HG02870 (cell line): ENCODE data around the gene PCBP4.

Source experiments
- ATAC-seq: cut with Tn5 transposase; IDR thresholded peaks from one replicate; pipeline ENCODE4 v1.9.1; 2021; ENCODE audit warnings: mild to moderate bottlenecking, moderate library complexity; ENCODE audit not compliant: unreplicated experiment

The PCBP4 gene

DNA sequence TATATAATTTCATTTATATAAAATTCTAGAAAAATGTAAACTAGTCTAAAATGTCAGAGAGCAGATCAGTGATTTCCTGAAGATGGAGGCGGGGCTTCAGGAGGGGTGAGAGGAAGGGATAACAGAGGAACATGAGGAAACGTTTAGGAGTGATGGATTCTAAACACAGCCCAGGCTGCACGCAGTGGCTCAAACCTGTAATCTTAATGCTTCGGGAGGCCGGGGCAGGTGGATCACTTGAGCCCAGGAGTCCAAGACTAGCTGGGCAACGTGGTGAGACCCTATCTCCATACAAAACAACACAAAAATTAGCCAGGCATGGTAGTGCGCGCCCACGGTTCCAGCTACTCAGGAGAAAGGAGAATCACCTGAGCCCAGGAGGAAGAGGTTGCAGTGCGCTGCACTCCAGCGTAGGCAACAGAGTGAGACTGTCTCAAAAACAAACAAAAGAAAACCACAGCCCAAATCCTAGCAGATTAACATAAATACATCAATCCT lies 46.1 kb downstream of the PCBP4 start:
- ATAC-seq = no peak

DNA sequence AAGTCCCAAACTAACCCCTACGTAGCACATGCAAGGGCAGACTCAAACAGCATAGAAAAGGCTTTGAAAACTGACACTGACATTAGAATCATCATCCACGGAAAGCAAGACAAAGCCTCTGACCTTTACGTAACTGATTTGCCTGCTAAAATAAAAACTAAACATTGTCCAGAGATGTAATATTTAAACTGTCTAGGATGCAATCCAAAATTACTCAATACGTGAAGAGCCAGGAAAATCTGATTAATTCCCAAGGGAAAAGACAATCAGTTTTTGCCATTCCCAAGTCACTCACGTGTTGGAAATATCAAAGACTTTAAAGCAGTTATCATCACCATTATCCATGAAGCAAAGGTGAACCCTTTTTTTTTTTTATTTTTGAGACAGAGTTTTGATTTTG lies 50.8 kb downstream of the PCBP4 start:
- no peak for ATAC-seq

DNA sequence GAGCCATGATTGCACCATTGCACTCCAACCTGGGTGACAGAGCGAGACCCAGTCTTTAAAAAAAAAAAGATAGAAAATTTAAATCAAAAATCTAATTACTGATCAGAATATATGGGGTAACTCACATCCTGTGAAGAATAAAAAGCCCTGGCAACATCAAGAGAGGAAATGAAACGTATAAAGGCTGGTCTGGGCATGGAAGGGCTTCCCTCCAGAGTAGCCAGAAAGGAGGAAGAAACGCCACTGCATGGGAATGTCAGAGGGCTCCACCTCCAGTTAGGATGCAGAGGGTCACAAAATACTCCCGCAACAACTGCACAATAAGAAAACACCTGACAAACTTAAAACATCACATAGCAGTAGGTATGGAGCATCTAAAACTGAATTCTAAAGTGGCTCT lies 59.2 kb downstream of the PCBP4 start:
- no peak for ATAC-seq
